Fibroblast of villous mesenchyme (primary cell): ENCODE data around the gene RDH14. TPM values are rescaled to one million over a fixed set of nuclear protein-coding genes. Genes with fewer than 3 reads are reported as not detected.

Experiments
- DNase-seq: peaks from one replicate; pipeline ENCODE4 v3.0.0-alpha.2; 2010; ENCODE audit warnings: low read depth
- H3K4me3 ChIP-seq: 2 replicates; pipeline ENCODE4 v1.5.1; 2011; ENCODE audit warnings: low read depth, mild to moderate bottlenecking, low read length
- CTCF ChIP-seq: IDR thresholded peaks from 2 replicates; pipeline ENCODE4 v1.5.1; 2012; ENCODE audit warnings: low read depth, mild to moderate bottlenecking, low read length; ENCODE audit not compliant: insufficient read depth
- total RNA-seq: library from RNA; depleted of rRNA; stranded (reverse); fragments of >200 nt; gene quantifications from 2 replicates; pipeline ENCODE4 v1.2.3, GENCODE V29; 2012

The RDH14 gene
- total RNA-seq, 1 donor = 17.7 TPM

DNA sequence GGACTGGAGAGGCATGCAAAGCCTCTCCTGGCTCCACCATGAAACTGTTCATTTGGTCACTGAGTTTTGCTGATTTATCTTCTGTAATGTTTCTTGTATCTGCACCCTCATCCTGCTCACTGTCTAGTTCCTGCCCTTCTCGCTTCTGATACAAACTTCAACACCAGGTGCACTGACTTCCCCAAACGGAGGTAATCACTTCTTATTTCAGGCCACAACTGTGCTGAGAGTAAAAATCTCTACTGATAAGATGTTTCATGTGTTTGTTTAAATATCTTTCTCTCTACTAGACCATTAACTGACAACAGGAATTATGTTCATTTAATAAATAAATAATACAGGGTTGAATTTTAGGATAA, 39.8 kb upstream of the RDH14 start:
- no peak for DNase-seq
- TF ChIP-seq CTCF = no peak
- H3K4me3 ChIP-seq = no peak overlapping the region

GRCh38 chr2:18599509-18600254, 39.2 kb upstream of the RDH14 start:
- H3K4me3 ChIP-seq = no peak overlapping the region
- no peak for TF ChIP-seq CTCF
- no peak for DNase-seq

DNA sequence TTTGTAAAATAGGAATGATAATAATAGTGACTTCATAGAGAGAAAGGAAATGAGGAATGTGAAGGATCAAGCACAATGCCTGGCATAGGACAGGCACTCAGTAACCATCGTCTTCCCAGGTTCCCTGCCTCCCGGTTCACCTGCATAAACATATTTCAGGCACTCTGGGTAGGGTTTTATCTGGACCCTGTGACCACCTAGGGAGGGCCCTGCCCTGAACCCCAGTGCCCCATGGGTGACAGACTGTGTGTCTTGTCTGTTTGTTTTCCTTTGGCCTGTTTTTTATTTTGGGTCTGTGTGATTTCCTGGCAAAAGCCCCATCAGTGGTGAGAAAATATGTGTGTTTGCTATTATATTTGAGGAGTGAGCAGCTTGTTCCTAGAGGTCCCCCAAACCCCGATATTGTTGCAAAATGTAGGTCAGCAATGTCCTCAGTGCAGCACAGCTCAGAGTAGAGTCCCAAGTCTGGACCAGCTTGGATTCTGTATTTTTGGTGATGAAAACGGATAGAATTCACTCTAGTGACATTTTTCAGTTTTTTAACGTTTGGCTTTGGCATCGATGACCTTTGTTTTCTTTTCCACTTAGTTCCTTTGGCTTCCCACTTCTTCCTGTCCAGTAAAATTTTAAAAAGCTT, 38.5 kb upstream of the RDH14 start:
- DNase-seq = no peak
- H3K4me3 ChIP-seq = no peak overlapping the region
- TF ChIP-seq CTCF = no peak

GRCh38 chr2:18597618-18598017, 37.2 kb upstream of the RDH14 start:
- DNase-seq = no peak
- no peak overlapping the region for H3K4me3 ChIP-seq
- no peak for TF ChIP-seq CTCF

DNA sequence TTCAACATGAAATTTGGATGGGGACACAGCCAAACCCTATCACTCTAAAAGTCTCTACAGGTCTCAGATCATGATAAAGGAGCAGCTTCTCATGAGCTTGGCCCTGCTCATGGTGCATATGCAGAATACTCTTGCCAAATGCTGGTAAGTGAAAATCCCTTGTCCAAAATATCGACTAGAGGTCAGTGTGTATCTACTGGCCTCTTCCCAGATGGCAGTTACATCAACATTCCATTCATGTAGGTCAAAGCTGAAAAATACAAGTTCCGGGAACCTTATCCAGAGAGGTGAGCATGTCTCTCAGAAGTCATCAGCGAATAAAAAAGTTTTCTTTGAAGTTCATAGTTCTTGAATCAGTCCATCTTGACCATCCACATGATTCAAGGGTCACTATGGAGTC, 36.5 kb upstream of the RDH14 start:
- no peak for TF ChIP-seq CTCF
- H3K4me3 ChIP-seq = no peak overlapping the region
- DNase-seq = no peak

DNA sequence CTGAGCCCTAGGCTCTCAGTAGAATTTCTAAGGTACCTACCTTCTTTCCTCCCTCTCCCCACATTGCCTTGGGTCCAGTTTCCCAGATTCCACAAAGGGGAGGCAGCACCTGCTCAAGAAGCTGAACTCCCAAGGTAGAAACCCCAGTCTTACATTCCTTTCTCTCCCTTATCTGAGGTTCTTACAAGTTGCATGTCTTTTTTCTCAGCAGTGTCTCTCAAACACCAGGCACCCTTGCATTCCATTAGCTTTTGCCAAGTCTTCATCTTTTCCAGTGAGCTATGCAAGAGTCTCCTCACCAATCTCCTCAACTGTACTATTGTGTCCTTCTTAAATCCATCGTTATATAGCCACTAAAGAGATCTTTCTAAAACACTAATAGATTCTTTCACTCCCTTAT, 33.0 kb upstream of the RDH14 start:
- no peak overlapping the region for H3K4me3 ChIP-seq
- no peak for TF ChIP-seq CTCF
- DNase-seq = no peak
